Astrocyte (in vitro differentiated cells and primary cell): ENCODE data around the gene GPR39. TPM values are rescaled to one million over a fixed set of nuclear protein-coding genes. Genes with fewer than 3 reads are reported as not detected.

Experiments
- DNase-seq: peaks from one replicate; pipeline ENCODE4 v3.0.0-alpha.2; 2010; ENCODE audit warnings: low read depth
- FAIRE-seq: peaks from 2 replicates; lab custom pipeline; 2011; peaks lifted over from hg19 to GRCh38; lab: Jason Lieb, UNC
- H2AFZ ChIP-seq: 2 replicates; pipeline ENCODE4 v1.6.0; 2012; ENCODE audit warnings: low read depth, low read length, inconsistent platforms
- H3K27ac ChIP-seq: 2 replicates; pipeline ENCODE4 v1.5.1; 2011; ENCODE audit warnings: low read depth, low read length, inconsistent platforms
- H3K27me3 ChIP-seq: 2 replicates; pipeline ENCODE4 v1.6.0; 2011; ENCODE audit warnings: low read length, inconsistent platforms; ENCODE audit not compliant: insufficient read depth
- H3K36me3 ChIP-seq: 2 replicates; pipeline ENCODE4 v1.5.1; 2011; ENCODE audit warnings: low read length, inconsistent platforms; ENCODE audit not compliant: insufficient read depth
- H3K4me1 ChIP-seq: 2 replicates; pipeline ENCODE4 v1.5.1; 2011; ENCODE audit warnings: low read length, inconsistent platforms; ENCODE audit not compliant: insufficient read depth
- H3K4me2 ChIP-seq: 2 replicates; pipeline ENCODE4 v1.6.0; 2012; ENCODE audit warnings: low read length, inconsistent platforms
- H3K4me3 ChIP-seq: 2 replicates; pipeline ENCODE4 v1.5.1; 2011; ENCODE audit warnings: low read depth, mild to moderate bottlenecking, low read length, inconsistent platforms; ENCODE audit not compliant: insufficient read depth
- H3K79me2 ChIP-seq: 2 replicates; pipeline ENCODE4 v1.6.0; 2012; ENCODE audit warnings: mild to moderate bottlenecking, low read length, inconsistent platforms; ENCODE audit not compliant: insufficient read depth
- H3K9ac ChIP-seq: 2 replicates; pipeline ENCODE4 v1.6.0; 2012; ENCODE audit warnings: mild to moderate bottlenecking, low read length, inconsistent platforms
- H3K9me3 ChIP-seq: 2 replicates; pipeline ENCODE4 v1.5.1; 2012; ENCODE audit warnings: low read depth, mild to moderate bottlenecking, low read length, inconsistent platforms; ENCODE audit not compliant: insufficient read depth
- H4K20me1 ChIP-seq: 2 replicates; pipeline ENCODE4 v1.6.0; 2012; ENCODE audit warnings: low read length, inconsistent platforms; ENCODE audit not compliant: insufficient read depth
- H3K27ac Mint-ChIP-seq: one replicate; pipeline ENCODE4 v1.8.0; 2021; ENCODE audit warnings: mild to moderate bottlenecking, mixed read lengths; ENCODE audit not compliant: unreplicated experiment
- H3K27me3 Mint-ChIP-seq: one replicate; pipeline ENCODE4 v1.8.0; 2021; ENCODE audit warnings: low read depth, mixed read lengths; ENCODE audit not compliant: unreplicated experiment
- H3K36me3 Mint-ChIP-seq: one replicate; pipeline ENCODE4 v1.8.0; 2021; ENCODE audit warnings: low read depth, mixed read lengths; ENCODE audit not compliant: unreplicated experiment
- H3K4me1 Mint-ChIP-seq: one replicate; pipeline ENCODE4 v1.8.0; 2021; ENCODE audit warnings: low read depth, mixed read lengths; ENCODE audit not compliant: unreplicated experiment
- H3K4me3 Mint-ChIP-seq: one replicate; pipeline ENCODE4 v1.8.0; 2021; ENCODE audit warnings: mild to moderate bottlenecking, moderate library complexity, mixed read lengths; ENCODE audit not compliant: unreplicated experiment
- H3K9me3 Mint-ChIP-seq: one replicate; pipeline ENCODE4 v1.8.0; 2021; ENCODE audit warnings: mild to moderate bottlenecking, mixed read lengths; ENCODE audit not compliant: unreplicated experiment
- EZH2 ChIP-seq: IDR thresholded peaks from 2 replicates; pipeline ENCODE4 v1.6.1; 2012; ENCODE audit warnings: mild to moderate bottlenecking, low read length, inconsistent platforms; ENCODE audit not compliant: insufficient read depth
- total RNA-seq: library from RNA; stranded (reverse); gene quantifications from 2 replicates; pipeline ENCODE4 v1.2.1, GENCODE V29; 2021
- TF ChIP-seq, protein P1 (sequence below): IDR thresholded peaks from 2 replicates; pipeline ENCODE4 v1.5.1; 2011; ENCODE audit warnings: low read depth, mild to moderate bottlenecking, inconsistent platforms, low read length, moderate library complexity; ENCODE audit not compliant: insufficient read depth

The GPR39 gene
- total RNA-seq, 1 donor from 2014 or later: 4.4 TPM

DNA sequence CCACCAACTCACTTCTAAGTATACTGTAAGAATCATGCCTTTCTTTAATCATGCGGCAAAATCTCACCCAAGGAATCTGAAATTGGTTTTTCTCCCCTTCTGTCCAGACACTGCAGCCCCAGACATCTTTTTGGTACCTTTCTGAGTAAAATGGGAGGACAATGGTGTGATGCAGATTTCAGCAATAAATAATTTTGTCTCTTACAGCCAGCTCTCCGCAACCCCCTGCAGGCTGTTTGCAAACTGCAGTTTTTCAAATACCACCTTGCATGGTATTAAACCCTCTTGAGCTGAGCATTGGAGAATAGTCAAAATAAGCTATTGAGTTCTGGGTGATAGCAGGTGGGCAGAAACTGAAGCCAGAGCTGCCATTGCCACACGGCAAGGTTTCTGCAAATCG is 32.2 kb downstream of the GPR39 start:
- H3K9ac ChIP-seq: no peak overlapping the region
- no peaks in the 10 kb centered on the region for H3K27me3 Mint-ChIP-seq
- H3K79me2 ChIP-seq: no peaks in the 10 kb centered on the region
- H3K27ac Mint-ChIP-seq: no peak overlapping the region
- DNase-seq (no peak), FAIRE-seq (no peak)
- H3K27ac ChIP-seq: no peak overlapping the region
- peaks cover 13% of the 10 kb centered on the region for H3K9me3 Mint-ChIP-seq
- H3K36me3 Mint-ChIP-seq: peaks cover 2% of the 10 kb centered on the region
- H3K4me3 Mint-ChIP-seq: no peak overlapping the region
- no peaks in the 10 kb centered on the region for H3K4me1 ChIP-seq
- H3K27me3 ChIP-seq: no peaks in the 10 kb centered on the region
- H3K9me3 ChIP-seq: no peaks in the 10 kb centered on the region
- TF ChIP-seq, protein P1, sequence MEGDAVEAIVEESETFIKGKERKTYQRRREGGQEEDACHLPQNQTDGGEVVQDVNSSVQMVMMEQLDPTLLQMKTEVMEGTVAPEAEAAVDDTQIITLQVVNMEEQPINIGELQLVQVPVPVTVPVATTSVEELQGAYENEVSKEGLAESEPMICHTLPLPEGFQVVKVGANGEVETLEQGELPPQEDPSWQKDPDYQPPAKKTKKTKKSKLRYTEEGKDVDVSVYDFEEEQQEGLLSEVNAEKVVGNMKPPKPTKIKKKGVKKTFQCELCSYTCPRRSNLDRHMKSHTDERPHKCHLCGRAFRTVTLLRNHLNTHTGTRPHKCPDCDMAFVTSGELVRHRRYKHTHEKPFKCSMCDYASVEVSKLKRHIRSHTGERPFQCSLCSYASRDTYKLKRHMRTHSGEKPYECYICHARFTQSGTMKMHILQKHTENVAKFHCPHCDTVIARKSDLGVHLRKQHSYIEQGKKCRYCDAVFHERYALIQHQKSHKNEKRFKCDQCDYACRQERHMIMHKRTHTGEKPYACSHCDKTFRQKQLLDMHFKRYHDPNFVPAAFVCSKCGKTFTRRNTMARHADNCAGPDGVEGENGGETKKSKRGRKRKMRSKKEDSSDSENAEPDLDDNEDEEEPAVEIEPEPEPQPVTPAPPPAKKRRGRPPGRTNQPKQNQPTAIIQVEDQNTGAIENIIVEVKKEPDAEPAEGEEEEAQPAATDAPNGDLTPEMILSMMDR: peak; percentile 63
- TF ChIP-seq EZH2: no peak
- peaks cover 11% of the 10 kb centered on the region for H3K4me1 Mint-ChIP-seq
- H3K4me3 ChIP-seq: no peak overlapping the region
- no peak overlapping the region for H3K4me2 ChIP-seq
- no peaks in the 10 kb centered on the region for H3K36me3 ChIP-seq
- H4K20me1 ChIP-seq: no peaks in the 10 kb centered on the region
- H2AFZ ChIP-seq: no peak overlapping the region

DNA sequence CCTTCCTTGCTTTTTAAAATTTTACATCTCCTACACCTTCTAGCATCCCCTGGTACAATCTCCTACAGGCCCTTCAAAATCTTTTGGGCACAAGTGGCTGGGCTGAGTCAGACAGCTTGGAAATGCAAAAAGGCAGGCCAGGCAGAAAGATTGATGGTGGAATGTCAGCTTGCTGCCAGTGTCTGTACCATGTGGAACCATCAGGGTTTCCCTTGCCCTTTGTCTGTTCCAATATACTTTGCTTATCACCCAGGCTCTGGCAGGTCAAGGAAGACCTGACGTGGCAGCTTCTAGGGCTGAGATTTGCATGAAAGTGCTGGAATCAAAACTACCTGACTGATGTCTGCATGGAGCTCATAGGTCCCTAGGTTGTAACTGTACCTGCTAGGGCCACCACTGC is 33.3 kb downstream of the GPR39 start:
- Histone ChIP-seq H3K4me1 (no peaks in the 10 kb centered on the region), H3K27ac (no peak overlapping the region), H4K20me1 (no peaks in the 10 kb centered on the region), H3K27me3 (no peaks in the 10 kb centered on the region), H3K4me2 (no peak overlapping the region), H2AFZ (no peak overlapping the region), H3K36me3 (no peaks in the 10 kb centered on the region), H3K9me3 (no peaks in the 10 kb centered on the region), H3K9ac (no peak overlapping the region), H3K79me2 (no peaks in the 10 kb centered on the region), H3K4me3 (no peak overlapping the region)
- TF ChIP-seq, protein P1: no peak
- TF ChIP-seq EZH2: no peak
- DNase-seq (no peak), FAIRE-seq (no peak)
- Mint-ChIP-seq H3K9me3 (peaks cover 21% of the 10 kb centered on the region), H3K4me3 (no peak overlapping the region), H3K27me3 (no peaks in the 10 kb centered on the region), H3K27ac (no peak overlapping the region), H3K4me1 (peaks cover 11% of the 10 kb centered on the region), H3K36me3 (peaks cover 3% of the 10 kb centered on the region)

DNA sequence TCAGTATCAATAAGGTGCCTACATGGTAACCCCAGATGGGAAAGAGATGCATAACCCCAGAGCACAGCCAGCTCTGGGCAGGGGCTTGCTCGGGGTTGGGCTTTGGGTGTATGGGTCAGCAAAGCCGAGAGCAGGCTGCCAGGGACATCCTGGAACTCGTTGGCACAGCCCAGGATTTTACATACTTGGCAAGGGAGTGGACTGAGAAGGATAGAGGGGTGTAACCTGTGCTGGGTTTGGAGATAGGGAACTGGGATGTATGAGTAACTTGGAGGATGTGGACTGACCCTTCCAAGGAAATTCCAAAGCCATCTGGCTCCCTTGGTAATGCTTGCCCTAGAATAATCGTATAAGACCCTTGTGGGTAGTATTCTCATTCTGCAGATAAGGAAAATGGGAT is 44.2 kb downstream of the GPR39 start:
- Mint-ChIP-seq H3K27ac (no peak overlapping the region), H3K4me3 (no peak overlapping the region), H3K36me3 (peaks cover 3% of the 10 kb centered on the region), H3K9me3 (peaks cover 37% of the 10 kb centered on the region), H3K4me1 (no peaks in the 10 kb centered on the region), H3K27me3 (no peaks in the 10 kb centered on the region)
- Histone ChIP-seq H2AFZ (no peak overlapping the region), H3K4me1 (no peaks in the 10 kb centered on the region), H3K79me2 (no peaks in the 10 kb centered on the region), H3K9me3 (peaks cover 16% of the 10 kb centered on the region), H3K4me2 (no peak overlapping the region), H3K36me3 (no peaks in the 10 kb centered on the region), H3K9ac (no peak overlapping the region), H3K27ac (no peak overlapping the region), H3K27me3 (no peaks in the 10 kb centered on the region), H3K4me3 (no peak overlapping the region), H4K20me1 (no peaks in the 10 kb centered on the region)
- TF ChIP-seq, protein P1: no peak
- TF ChIP-seq EZH2: no peak
- FAIRE-seq (no peak), DNase-seq (peak; percentile 59)
